SH-SY5Y (cell line): ENCODE results near the gene GCDH.

Source experiments
- GATA2 ChIP-seq: IDR thresholded peaks from 2 replicates; pipeline ENCODE4 v1.6.1; 2011; ENCODE audit warnings: mild to moderate bottlenecking, low read depth, low read length
- GATA3 ChIP-seq: IDR thresholded peaks from 2 replicates; pipeline ENCODE4 v1.6.1; 2011; ENCODE audit warnings: low read depth, mild to moderate bottlenecking, low read length, moderate library complexity

GCDH gene

DNA sequence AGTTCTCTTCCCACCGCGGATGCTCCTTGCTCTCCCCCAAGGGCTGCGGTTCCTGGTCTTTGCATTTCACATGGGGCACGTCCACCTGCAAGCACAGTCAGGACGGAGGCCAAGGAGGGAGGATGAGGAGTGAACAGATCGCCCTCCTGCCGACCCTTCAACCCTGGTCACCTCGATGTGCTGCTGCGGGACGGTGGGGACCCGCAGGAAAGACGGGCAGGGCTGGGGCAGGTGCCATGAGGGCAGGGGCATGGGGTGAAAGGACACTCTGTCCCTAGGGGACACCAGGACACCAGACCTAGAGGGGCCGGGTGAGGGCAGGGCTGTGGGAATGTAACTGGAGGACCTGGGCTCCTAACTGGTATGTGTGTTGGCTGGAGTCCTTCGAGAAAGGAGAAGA is 27.3 kb downstream of the GCDH start:
- TF ChIP-seq GATA3, result no peak
- no peak for TF ChIP-seq GATA2

DNA sequence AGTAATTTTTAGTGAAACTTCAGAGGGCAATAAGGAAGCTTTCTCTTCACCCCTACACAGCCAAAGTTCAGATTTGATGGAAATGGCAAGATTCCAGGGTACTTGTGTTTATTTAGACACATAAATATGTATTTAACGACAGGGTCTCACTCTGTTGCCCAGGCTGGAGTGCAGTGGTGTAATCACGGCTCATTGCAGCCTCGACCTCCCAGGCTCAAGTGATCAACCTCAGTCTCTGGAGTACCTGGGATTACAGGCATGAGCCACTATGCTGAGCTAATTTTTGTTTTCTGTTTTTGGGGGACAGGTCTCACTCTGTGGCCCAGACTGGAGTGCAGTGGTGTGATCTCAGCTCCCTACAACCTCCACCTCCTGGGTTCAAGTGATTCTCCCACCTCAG is 30.1 kb downstream of the GCDH start:
- no peak for TF ChIP-seq GATA2
- TF ChIP-seq GATA3, result no peak

DNA sequence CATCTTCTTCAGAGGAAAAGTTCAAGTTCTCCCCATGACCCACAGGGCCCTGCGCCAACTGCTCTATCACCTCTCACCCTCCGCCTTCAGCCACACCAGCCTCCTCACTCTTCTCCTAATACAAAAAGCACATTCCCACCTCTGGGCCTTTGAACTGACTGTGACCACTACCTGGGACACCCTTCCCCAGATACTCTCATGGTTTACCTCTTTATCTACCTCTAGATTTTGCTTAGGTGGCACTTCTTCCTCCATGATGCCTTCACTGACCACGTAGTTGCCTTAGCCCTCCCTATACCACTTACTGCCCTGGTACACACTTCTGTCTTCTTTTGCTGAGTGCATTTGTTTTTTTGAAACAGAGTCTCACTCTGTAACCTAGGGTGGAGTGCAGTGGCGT is 32.0 kb downstream of the GCDH start:
- TF ChIP-seq GATA3 (no peak), GATA2 (no peak)

DNA sequence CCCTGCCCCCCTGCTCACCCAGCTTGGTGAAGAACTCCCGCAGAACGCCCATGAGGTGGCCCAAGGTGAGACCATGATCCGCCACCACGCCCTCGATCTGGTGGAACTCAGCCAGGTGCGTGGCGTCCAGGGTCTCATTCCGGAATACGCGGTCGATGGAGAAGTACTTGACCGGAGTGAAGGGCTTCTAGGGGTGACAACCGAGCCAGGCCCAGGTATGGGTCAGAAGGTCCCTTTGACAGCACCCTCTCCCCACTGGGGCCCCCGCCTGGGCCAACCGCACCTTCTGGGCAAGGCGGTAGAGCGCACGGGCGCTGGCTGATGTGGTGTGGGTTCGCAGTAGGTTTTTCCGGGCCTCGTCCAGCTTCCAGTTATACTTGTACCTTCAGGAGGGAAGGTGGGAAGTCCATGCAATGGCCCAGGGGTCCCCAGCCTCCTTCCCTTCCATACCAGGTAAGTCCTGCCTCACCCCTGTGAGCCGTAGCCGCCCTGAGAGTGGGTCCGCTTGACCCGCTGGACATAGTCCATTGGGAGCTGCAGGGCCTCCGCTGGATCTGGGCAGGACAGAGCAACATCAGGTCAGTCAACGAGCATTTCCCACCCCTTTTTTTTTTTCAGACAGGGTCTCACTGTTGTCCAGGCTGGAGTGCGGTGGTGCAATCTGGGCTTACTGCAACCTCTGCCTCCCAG is 33.8 kb downstream of the GCDH start:
- TF ChIP-seq GATA2, result no peak
- TF ChIP-seq GATA3, result no peak

DNA sequence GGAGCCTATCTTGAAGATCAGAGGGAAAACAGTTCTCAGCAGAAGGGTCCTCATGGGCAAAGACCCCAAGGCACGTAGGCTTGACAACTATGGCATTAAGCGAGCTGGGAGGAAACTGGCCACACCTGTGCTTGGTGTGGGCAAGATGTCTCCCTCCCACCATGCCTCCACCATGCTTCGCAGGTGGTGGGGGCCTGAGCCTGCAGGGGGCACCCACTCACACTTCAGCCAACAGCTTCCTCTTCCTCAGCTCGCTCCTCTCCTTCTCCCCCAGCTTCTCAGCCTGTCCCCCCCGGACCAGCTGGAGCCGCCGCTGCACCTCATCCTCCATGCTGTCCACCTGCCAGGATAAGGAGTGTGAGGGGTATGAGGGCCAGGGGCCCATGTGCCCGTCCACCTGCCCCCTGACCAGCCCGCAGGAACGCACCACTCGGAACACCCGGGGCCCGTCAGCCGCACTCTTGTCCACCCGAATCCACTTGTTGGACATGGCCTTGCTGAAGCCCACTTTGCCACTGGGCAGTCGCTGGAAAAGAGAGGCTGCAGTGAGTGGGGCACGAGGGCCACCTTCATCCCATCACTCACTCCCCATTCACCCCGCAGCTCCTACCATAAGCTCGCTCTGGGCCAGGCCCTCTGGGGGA is 39.2 kb downstream of the GCDH start:
- TF ChIP-seq GATA2 (no peak), GATA3 (no peak)

DNA sequence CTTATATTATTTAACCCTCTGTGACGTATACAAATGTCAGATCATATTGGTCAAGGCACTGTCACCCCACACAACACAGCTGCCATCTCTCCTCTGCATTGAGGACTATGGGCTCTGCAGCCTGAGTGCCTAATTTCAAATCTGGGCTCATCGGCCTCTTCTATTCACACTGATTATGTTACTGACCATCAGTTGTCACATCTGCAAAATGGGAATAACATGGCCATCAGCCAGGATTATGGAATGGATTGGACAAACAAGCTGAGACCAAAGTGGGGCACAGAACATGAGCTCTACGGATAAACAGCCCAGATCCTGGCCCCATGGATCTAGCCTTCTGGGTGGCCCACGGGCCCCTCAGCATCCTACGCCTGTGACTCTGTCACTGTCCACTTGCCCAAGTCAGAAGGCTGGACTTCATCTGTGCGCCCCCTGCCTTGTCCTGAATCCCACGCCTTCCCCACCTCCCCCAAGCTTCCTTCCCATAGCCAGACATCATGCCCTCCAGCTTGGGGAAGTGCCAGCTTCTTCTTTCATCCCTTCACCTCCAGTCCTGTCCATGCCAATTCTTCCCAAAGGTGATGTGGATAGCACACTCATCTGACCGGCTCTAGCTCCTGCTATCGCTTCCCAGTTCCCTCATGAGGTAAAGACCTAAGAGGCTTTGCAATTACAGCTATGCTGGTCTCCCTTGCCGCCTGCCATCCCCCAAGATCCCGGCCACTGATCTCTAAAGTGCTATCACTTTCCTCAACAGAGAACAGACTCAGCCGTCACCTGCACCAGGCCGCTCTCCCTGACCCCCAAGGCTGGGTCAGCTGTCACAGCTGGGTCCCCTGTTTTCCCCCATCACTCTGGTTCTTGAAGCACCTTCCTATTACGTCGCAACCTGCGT is 41.7 kb downstream of the GCDH start:
- TF ChIP-seq GATA3 (no peak), GATA2 (no peak)

DNA sequence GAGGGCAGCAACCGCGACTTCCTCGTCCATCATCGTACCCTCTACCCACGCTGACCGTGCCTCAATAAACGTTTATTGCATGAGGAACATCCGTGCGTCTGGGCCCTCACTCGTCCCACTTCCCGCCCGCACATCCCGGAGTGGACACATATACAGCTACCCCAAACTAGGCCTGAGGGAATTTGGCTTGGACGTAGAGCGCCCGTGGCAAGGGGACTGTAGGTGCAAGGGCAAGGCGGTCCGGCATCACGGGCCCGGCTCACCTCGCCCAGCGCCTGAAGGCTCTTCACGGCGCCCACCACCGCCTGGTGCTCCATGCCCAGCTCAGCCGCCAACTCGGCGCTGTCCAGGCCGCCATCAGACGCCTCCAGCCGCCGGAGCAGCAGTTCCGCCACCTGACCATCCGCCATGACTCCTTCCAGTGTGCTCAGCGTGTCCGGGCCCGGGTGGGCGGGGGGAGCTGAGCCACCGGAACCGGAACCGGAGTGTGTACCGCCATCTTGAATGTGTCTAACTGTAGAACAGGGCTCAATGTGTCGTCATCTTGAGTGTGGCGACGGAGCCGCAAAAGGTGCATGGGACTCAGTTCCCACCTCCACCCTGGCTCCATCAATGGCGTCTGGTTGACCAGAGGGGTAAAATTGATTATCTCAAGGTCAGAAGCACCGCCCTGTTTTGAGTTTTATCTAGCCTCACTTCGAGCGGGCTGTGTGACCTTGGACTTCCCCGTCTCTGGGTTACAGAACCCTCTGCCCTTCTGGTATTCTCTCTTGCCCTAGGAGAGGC is 42.5 kb downstream of the GCDH start, which contains the start of gene FARSA:
TSS of gene FARSA (minus strand) at position 425 of the 786 bp plus-strand sequence. CDS start at position 410, 15 bp downstream.
- no peak for TF ChIP-seq GATA2
- no peak for TF ChIP-seq GATA3

DNA sequence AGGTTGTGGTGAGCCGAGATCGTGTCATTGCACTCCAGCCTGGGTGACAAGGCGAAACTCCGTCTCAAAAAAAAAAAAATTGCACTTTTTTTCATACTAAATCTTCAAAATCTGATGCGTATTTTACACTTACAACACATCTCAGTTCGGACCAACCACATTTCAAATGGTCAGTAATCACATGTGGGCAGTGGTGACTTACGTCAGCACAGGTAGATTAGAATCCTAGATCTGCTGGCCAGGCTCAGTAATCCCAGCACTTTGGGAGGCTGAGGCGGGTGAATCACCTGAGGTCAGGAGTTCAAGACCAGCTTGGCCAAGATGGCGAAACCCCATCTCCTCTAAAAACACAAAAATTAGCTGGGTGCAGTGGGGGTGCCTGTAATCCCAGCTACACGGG is 44.1 kb downstream of the GCDH start:
- TF ChIP-seq GATA2, result no peak
- no peak for TF ChIP-seq GATA3

DNA sequence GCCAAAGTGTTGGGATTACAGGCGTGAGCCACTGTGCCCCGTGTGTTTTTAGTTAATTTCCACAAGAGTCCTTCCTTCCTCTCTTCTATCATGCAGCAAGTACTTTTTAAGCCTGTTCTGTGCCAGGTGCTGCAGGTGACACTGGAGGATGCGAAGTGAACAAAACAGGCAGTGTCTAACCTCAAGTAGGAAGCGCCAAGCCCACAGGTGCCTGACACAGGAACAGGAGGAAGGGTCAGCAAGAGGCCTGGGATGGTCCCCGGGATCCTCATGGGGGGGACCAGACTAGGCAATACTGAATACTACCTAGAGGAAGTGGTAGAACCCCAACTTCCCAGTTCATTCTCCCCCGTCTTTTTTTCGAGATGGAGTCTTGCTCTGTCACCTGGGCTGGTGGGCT is 45.6 kb downstream of the GCDH start:
- TF ChIP-seq GATA2 (no peak), GATA3 (no peak)

DNA sequence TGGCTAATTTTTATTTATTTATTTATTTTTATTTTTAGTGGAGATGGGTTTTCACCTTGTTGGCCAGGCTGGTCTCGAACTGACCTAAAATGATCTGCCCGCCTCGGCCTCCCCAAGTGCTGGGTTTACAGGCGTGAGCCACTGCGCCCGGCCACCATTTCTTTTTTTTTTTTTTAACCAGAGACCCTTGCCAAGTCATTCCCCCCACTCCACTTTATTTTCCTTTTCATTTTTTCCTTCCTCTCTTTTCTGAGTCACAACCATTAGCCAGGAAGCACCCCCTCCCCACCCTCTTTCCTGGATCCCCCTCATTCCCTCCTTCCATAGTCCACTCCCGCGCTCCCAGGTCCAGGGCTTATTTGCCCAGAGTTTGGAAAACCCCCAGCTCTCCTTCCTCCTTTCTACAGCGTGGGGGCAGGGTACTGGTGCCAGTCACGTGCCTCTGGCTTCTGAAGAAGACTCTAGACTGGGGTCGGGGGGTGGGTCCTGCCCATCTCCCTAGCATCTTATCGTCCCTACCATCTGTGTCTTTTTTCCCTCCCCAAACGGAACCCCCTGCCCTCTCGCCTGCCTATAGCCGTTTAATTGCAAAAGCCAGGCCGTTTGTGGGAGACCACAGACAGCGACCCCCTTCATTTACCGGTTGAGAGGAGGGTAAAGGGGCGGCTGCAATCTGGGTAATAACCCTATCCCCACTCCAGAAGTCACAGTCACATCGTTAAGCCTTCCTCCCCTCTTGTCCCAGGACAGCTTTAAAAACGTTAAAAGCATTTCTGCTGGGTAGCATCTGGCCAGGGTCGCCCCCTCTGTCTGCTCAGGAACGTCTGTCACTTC is 46.4 kb downstream of the GCDH start:
- TF ChIP-seq GATA3, result no peak
- peak; percentile 82 for TF ChIP-seq GATA2

DNA sequence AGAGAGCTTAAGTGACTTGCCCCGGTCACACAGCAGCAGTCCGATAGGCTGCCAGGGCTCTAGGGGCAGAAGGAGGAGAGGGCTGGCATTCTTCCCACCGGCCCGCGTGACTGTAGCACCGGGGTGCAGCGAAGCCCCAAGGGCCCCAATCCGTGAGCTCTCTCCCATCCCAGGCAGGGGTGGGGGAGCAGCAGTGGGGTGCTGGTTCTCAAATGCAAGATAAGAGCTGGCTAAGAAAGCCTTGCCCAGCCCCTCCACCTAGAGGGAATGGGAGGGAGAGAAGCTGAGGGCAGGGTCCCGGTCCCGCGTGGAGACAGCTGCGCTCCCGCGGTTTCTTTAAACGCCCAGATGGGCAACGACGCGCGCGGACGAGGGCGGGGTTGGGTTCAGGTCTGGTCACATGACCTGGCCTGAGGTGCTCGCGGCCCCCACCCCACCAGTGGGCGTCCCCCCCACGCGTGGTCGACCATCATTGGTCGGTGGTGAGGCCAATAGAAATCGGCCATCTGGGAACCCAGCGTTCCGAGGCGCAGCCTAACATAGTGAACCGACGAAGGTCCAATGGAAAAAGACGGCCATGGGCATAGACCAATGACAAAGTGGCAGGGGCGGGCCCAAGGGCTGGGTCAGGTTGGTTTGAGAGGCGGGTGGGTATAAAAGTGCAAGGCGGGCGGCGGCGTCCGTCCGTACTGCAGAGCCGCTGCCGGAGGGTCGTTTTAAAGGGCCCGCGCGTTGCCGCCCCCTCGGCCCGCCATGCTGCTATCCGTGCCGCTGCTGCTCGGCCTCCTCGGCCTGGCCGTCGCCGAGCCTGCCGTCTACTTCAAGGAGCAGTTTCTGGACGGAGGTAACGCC is 47.2 kb downstream of the GCDH start, which contains the start of gene CALR:
TSS of gene CALR (plus strand) at position 683 of the 852 bp plus-strand sequence. CDS start at position 754, 71 bp downstream.
- TF ChIP-seq GATA3, result no peak
- TF ChIP-seq GATA2, result no peak
